HL-60 (cell line): ENCODE data around the gene METTL2A.

Experiments used
- CTCF ChIP-seq: IDR thresholded peaks from one replicate; pipeline ENCODE4 v1.5.1; 2011; ENCODE audit warnings: low read length, control low read depth, inconsistent platforms; ENCODE audit not compliant: insufficient read depth
- GABPA ChIP-seq: IDR thresholded peaks from 2 replicates; pipeline ENCODE4 v1.6.1; 2012; ENCODE audit warnings: low read depth
- POLR2AphosphoS5 ChIP-seq: IDR thresholded peaks from 2 replicates; pipeline ENCODE4 v1.6.1; 2012; ENCODE audit warnings: low read depth

GRCh38 chr17:62478424-62478879 lies 54.8 kb downstream of the METTL2A start, which contains the start of gene TLK2:
- TF ChIP-seq CTCF = no peak
- no peak for TF ChIP-seq GABPA
- no peak for TF ChIP-seq POLR2AphosphoS5
